Measurements from ENCODE around the gene MLC1. TPM values are rescaled to one million over a fixed set of nuclear protein-coding genes. Genes with fewer than 3 reads are reported as not detected.
"Not testable (repeated sequence)": the region's sequence is repeated elsewhere in the genome, so short reads cannot be mapped to it uniquely, and the experiment has no call there.

The MLC1 gene
- total RNA-seq, 1 donor from 2014 or later = not detected

DNA sequence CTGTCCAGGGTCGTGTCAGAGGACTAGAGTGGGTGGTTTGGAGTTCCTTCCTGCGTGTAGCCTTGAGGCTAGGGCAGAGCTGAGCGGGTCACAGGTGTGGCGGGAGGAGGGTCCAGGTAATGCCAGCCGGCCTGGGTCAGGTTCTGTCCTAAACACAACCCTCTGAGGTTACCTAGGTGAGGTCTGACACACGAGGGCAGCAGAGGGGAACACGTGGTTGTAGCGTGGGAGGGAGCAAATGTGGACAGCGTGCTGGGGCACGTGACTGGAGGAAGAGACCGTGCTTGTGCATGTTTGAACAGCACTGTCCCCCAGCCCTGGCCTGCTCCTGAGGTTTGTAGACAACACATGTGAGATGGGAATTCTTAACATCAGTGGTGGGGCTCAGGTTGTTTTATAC lies 17.7 kb upstream of the MLC1 start:
- no peak for DNase-seq (ENCODE audit: low read depth)

DNA sequence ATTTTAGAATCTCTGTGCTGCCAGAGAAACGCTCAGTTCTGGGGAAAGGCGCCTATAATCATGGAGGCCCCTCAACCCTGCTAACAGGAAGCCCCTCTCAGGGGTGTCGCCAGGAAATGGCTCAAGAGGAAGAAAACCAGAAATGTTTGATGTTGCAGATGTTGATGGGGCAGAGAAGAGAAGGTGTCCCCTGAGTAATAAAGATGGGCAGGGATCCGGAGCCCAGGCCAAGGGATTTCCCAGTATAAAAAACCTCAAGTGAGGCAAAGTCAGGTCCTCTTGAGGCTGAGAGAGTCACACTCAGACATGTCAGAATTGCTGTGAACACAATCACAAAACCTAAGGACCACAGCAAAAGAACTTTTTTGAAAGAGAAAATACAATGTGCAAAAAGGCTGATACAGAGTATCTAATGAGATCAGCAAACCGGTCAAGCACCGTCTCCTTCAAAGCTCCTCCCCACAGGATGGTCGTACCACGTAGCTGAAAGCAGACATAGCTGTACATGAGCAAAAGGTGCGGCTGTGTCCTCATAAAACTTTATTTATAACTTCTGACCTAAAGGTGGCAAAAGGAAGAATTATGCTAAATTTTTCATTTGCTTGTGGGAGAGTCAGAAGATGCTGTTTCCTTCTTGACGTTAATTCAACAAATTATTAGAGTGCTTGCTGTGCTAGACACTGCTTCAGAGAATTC lies 16.8 kb upstream of the MLC1 start:
- DNase-seq (ENCODE audit: low read depth) = no peak

DNA sequence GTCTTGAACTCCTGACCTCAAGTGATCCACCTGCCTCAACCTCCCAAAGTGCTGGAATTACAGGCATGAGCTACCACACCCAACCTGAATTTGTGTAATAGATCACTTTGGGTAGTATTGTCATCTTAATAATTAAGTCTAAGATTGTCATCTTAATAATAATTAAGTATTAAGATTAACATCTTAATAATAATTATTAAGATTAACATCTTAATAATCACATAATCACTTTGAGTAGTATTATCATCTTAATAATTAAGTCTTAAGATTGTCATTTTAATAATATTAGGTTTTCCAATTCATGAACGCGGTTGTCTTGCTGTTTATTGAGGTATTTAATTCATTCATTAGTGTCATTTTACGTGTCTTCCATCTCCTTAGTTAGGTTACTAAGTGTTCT lies 12.8 kb upstream of the MLC1 start:
- DNase-seq (ENCODE audit: low read depth) = no peak

DNA sequence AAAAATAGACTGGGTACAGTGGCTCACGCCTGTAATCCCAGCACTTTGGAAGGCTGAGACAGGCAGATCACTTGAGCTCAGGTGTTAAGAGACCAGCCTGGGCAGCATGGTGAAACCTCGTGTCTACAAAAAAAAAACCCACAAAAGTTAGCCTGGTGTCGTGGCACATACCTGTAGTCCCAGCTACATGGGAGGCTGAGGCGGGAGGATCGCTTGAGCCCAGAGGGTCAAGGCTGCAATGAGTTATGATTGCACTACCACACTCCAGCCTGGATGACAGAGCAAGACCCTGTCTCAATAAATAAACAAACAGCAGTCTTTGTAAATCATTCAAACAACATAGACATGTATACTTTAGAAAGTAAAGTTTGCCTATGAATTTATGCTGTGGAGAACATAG lies 7.1 kb upstream of the MLC1 start:
- no peak for DNase-seq (ENCODE audit: low read depth)

DNA sequence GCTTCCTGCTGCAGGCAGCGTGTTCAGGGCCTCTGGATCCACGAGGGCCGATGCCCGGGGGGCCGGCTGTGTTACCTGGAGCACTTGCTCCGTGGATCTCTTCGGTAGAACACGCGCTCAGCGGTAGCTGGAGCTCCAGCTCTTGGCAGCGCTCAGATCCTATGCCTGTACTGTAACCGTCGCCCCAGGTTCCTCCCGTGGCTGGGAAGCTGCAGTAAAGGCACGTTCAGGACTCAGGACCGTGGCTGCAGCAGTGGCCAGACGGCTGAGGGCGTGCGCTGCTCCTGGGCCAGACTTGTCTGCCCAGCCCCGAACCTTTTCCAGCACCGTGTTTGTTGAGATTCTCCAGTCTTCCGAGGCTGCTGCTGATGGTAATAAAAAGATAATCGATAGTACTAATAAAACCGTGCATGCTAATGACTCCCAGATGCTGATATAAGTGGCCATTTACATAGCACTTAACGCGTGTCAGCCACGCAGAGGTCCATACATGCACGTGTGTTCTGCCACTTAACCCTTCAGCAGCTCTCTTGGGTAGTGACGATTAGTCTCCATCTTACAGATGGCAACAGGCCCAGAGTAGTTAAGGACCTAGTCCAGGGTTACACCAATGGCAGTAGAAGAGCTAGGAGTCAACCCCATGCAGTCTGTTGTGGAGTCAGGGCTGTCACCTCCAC lies 6.0 kb upstream of the MLC1 start:
- no peak for DNase-seq (ENCODE audit: low read depth)

DNA sequence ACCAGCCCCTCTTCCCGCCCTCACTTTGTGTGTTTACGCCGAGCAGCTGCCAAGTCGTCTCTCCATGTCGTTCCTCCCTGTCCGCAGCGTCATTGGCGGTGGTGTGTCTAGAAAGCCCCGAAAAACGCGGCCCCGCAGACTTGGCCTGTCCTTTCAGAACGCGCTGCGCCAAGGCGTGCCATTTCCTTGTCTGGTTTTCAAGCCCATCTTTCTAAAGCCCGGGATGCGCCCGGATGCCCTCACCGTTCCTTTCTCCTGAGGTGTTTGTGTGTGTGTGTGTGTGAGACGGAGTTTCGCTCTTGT lies 5.1 kb upstream of the MLC1 start:
- no peak for DNase-seq (ENCODE audit: low read depth)

DNA sequence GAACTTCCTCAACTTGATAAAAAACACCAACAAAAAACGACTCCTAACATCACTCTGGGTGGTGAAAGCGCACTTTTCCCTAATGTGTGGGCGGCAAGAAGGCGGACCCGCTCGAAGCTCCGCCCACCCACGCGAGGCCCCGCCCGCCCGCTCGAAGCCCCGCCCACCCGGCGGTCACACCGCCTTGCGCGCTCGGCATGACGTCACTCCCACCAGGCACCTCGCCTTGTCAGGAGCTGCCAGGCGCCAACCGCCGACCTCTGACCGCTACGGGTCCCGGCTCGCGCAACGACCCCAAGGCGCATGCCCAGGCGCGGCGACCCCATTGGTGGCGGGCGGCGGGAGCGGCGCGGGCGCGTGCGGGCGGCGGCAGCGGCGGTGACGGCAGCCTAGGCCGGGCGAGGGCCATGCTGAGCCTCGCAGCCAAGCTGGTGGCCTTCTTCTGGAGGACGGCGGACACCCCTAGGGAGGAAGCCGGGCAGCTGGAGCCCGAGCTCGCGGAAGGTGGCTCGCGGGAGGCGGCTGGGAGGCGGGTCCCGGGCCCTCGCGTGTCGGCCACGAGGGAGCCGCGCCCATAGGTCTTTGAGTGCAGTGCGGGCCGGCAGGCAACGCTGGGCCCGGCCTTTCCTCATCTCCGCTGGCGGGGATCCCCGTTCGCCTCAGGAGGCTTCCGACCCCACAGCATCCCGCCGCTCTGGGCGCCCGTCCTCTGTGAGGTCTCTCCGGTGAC lies 4.6 kb upstream of the MLC1 start, which contains the start of gene MOV10L1:
Gene MOV10L1 (plus strand): TSS at position 325 of the 730 bp plus-strand sequence. CDS start 83 bp downstream, at position 408.
- DNase-seq (ENCODE audit: low read depth) = no peak

DNA sequence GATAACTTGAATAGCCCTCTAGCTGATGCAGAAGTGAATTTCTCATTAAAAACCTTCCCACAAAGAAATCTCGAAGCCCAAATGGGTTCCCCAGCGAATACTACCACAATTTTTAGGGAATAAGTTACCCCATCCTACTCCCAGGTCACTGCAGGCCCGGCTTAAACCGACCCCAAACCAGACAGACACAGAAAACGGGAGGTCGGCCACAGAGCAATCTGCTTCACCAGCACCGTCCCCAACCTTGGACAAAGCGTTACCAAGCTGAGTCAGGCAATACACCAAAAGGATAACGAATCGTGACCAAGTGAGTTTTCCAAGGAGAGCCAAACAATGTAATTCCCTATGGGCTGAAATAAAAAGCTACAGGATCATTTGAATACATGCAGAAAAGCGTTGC lies 4.0 kb upstream of the MLC1 start:
- DNase-seq (ENCODE audit: low read depth) = no peak

DNA sequence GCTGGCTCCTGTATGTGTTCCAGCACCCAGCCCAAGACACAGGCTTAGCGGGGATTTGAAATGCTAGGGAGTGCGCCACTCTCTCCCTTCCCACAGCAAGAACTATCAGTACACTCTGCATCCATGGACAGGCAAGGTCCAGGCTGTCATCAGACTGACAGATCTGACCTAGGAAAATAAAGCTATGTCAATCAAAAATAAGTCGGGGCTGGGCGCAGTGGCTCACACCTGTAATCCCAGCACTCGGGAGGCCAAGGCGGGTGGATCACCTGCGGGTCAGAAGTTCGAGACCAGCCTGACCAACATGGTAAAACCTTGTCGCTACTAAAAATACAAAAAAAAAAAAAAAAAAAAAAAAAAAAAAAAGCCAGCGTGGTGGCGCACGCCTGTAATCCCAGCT lies 2.9 kb upstream of the MLC1 start:
- no peak for DNase-seq (ENCODE audit: low read depth)

DNA sequence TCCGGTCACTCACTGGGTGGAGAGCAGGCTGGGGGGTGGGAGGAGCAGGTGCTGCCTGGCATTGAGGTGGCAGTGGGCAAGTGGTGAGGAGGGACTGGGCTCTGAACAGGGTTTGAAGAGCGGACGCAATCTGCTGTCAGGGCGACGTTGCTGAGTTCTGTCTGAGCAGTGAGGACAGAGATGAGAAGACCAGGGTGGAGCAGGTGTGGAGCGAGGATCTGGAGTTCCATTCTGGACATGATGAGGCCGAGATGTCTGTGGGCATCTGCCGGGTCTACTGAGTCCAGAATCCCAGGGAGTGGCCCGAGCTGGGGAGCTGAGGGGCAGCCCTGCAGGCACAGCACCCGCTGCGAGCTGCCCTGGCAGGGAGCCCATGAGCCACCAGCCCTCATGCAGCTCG lies 2.4 kb upstream of the MLC1 start:
- no peak for DNase-seq (ENCODE audit: low read depth)

DNA sequence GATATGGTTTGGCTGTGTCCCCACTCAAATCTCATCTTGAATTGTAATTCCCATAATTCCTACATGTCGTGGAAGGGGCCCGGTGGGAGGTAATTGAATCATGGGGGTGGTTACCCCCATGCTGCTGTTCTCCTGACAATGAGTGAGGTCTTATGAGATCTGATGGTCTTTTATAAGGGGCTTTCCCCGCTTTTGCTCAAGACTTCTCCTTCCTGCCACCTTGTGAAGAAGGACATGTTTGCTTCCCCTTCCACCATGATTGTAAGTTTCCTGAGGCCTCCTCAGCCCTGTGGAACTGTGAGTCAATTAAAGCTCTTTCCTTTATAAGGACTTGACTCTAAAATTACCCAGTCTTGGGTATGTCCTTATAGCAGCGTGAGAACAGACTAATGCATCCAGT lies 1.7 kb upstream of the MLC1 start:
- DNase-seq (ENCODE audit: low read depth) = not testable (repeated sequence)

DNA sequence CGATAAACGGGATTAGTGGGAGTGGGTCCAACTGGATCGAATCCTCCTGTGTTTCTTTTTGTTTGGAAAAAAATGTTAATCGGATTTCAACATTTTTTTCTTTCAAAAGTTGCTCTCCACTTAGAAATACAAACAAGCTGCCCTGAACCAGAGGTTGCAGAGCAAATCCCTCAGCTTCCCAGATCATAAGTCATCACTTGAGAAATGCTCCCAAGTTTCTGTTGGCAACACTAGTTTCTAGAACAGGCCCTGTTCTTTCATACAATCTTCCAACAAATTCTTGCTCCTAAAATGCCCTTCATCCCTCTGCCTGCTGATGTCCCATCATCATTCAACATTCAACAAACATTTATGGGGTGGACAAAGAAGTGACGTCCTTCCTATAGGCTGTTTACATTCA lies 1.3 kb upstream of the MLC1 start:
- DNase-seq (ENCODE audit: low read depth) = no peak

DNA sequence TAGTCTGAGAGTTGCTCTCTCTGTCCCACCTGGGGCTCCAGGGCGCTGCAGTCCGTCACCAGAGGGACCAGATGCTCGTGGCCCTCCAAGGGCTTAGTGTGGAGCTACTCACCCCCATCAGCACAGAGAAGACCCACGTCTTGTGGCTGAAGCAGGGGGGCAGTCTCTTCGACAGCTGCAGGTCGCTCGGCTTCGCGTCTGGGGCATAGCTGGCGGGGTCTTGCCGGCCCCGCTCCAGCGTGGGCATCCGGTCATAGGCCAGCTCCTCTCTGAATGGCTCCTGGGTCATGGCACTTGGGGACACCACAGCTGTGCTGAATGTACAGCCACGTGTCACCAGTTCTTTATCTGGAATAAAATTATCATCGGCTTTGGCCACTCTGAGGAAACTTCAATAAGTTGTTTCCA lies 608 bp downstream of the MLC1 start:
- no peak for DNase-seq (ENCODE audit: low read depth)

DNA sequence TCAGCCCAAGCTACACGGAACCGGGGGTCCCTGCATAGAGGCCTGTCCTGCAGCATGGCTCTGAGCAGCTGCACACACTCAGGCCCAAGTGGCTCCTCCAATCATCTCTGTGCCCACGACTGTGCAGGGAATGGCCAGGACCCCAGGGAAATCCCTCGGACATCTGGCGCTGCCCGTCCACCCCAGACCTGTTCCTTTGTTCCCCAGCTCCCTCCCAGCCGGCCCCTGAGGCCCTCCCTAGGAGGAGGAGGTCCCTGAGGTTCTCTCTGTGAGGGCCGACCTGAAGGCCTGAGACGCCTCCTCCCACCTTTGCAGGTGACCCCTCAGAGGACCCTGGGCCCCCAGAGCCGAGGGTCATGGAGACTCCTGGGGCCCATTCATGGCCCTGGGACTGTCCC lies 1.1 kb downstream of the MLC1 start:
- no peak for DNase-seq (ENCODE audit: low read depth)

DNA sequence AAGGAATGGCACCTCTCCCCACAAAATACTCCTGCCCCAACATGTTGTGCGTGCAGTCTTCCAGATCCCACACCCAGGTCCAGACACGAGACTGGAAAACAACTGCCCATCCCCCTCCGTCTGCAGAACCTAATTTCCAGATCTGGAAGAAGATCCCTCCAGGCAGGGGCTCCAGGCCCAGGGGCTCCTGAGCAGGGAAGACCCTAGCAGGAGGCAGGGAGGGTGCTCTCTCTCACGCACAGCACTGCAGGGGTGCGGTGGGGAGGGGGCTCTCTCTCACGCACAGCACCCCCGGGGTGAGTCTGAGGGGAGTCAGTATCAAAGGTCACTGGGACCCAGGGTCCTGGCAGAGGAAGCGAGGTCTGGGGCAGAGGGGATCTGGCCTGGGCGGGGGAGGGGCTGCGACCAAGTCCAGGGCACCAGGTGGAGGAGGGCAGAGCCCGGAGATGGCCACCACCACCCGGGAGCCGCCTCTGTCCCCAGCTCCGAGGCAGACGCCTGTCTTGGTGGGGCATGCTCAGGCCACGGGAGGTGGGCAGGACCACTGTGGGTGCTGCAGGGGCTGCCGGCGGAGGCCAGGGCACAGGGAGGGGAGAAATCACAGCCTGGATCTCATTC lies 1.7 kb downstream of the MLC1 start:
- DNase-seq (ENCODE audit: low read depth) = no peak

DNA sequence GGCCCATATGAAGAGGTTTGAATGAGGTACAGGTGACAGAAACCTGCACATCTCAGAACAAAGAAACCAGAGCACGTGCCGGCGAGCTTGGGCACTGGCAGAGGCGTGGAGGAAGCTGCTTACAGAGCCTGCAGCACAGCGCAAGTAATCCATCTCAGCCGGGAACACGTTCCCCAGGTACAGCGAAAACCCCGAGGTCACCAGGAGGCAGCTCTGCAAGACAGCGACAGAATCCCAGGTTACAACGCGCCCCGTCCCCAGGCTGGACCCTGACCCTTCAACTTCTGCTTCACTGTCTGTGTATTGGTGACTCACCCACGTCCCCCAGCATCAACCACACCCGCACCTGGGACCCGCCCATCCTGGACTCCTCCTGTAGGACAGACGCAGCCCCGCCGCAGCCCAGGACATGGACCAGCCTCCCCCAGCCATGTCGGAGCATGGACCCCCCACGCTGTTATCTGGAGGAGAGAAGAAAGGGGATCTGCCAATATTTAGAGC lies 2.2 kb downstream of the MLC1 start:
- DNase-seq (ENCODE audit: low read depth) = no peak

DNA sequence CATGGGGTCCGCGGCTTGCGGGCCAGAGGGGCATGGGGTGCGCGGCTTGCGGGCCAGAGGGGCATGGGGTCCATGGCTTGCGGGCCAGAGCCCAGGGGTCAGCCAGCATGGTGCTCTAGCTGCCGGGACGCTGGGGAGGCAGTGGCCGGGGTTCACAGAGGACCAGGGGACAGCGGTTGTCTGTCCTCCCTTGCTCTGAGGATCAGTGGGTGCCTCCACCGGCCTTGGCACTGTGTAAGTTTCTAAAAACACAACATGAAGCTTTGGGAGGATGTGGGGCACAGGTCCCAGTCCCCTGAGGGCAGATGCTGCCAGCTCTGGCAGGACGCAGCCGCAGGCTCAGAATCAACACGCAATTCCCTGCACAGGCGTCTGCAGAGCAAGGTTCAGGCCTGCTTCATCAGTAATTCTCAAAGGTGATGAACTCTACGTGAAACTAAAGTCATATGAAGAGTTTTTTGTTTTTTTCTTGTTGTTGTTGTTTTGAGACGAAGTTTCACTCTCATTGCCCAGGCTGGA lies 3.0 kb downstream of the MLC1 start:
- no peak for DNase-seq (ENCODE audit: low read depth)

DNA sequence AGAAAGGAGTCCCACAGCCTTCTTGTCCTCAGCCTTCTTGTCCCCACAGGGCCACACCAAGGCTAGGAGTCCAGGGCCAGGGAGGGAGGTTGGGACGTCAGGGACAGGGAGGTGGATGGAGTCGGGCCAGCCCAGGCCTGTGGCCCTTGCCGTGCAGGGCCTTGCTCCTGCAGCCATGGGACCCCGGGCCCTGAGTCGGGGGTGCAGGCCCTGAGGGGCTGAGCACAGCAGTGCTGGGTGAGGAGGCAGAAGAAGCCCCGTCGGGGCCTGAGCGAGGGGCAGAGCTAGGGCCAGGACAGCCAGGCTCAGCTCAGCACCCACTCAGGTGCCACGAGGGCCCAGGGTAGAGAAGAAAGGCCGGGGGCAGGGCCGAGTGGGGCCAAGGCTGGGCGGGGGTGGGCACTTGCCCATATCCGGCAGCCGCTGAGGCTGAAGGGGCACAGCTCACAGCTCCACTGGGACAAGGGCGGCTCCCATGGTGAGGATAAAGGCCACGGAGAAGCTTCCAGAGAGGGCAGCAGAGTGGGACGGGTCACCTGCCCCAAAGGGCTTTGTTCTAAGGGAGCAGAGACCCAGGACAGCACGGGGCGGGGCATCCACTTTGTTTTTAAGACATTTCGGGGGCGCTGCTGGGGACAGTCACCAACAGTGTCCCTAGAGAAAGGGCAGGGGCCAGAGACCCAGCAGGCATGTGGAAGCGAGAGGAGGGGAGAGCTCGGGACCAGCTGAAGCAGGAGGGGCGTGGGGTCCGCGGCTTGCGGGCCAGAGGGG lies 3.6 kb downstream of the MLC1 start:
- no peak for DNase-seq (ENCODE audit: low read depth)

DNA sequence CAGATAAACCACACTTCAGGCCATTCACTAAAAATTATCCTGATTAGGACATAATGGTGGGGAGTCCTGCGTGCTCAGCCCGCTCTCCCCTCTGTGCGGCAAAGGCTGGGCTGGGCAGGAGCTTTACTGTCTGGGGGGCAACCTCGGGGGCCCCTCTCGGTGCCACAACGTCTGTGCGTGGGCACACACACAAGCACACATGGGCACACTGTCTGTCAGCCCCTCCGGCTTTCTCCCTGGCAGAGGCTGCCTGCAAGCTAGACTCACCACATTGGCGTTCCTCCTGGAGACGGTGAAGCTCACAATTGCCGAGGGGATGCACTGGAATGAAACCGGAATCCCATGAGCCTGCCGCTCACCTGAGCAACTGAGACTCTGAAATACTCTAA lies 5.2 kb downstream of the MLC1 start:
- no peak for DNase-seq (ENCODE audit: low read depth)

DNA sequence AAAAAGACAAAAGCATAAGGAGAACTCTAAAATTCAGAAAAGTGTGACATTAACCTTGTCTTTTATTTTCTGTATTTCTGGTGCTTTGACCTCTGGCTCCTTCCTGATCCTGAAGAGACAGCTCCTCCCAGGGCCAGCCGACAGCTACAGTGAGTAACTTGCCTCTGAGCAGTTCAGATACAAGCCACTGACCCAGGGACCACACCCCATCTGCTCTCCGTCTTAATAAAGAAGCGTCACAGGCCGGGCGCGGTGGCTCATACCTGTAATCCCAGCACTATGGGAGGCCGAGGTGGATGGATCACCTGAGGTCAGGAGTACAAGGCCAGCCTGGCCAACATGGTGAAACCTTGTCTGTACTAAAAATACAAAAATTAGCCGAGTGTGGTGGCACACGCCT lies 6.5 kb downstream of the MLC1 start:
- DNase-seq (ENCODE audit: low read depth) = no peak

DNA sequence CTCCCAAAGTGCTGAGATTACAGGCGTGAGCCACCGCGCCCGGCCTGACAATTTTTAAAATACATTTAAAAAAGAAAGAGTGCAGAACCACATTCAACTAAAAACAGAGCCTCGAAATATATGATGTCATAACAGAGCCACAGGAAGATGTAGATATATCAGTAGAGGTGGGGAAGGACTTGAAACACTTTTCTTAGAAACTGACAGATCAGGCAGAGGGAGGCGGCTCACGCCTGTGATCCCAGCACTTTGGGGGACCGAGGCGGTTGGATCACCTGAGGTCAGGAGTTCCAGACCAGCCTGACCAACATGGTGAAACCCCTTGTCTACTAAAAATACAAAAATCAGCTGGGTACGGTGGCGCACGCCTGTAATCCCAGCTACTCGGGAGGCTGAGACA lies 7.0 kb downstream of the MLC1 start:
- no peak for DNase-seq (ENCODE audit: low read depth)
